HG03520 (cell line): Measurements from ENCODE around the gene HLA-DOA.

Experiments
- ATAC-seq: cut with Tn5 transposase; IDR thresholded peaks from one replicate; pipeline ENCODE4 v1.9.1; 2021; ENCODE audit warnings: mild to moderate bottlenecking, moderate library complexity; ENCODE audit not compliant: unreplicated experiment

HLA-DOA gene

GRCh38 chr6:32967151-32968091 lies 42.0 kb downstream of the HLA-DOA start:
- ATAC-seq = no peak

GRCh38 chr6:32964776-32965175 lies 44.6 kb downstream of the HLA-DOA start:
- no peak for ATAC-seq

GRCh38 chr6:32963866-32964265 lies 45.5 kb downstream of the HLA-DOA start:
- ATAC-seq = no peak

- no peak for ATAC-seq
Observed at GRCh38 chr6:32962213-32962826, 47.1 kb downstream of the HLA-DOA start.

GRCh38 chr6:32960563-32960962 lies 48.8 kb downstream of the HLA-DOA start:
- no peak for ATAC-seq

GRCh38 chr6:32956176-32956575 lies 53.2 kb downstream of the HLA-DOA start:
- no peak for ATAC-seq

- no peak for ATAC-seq
Observed at GRCh38 chr6:32954986-32955802, 54.2 kb downstream of the HLA-DOA start.

GRCh38 chr6:32954267-32954666 lies 55.1 kb downstream of the HLA-DOA start:
- ATAC-seq = no peak
